ENCODE data around the gene MATK.

The MATK gene, protein sequence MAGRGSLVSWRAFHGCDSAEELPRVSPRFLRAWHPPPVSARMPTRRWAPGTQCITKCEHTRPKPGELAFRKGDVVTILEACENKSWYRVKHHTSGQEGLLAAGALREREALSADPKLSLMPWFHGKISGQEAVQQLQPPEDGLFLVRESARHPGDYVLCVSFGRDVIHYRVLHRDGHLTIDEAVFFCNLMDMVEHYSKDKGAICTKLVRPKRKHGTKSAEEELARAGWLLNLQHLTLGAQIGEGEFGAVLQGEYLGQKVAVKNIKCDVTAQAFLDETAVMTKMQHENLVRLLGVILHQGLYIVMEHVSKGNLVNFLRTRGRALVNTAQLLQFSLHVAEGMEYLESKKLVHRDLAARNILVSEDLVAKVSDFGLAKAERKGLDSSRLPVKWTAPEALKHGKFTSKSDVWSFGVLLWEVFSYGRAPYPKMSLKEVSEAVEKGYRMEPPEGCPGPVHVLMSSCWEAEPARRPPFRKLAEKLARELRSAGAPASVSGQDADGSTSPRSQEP

DNA sequence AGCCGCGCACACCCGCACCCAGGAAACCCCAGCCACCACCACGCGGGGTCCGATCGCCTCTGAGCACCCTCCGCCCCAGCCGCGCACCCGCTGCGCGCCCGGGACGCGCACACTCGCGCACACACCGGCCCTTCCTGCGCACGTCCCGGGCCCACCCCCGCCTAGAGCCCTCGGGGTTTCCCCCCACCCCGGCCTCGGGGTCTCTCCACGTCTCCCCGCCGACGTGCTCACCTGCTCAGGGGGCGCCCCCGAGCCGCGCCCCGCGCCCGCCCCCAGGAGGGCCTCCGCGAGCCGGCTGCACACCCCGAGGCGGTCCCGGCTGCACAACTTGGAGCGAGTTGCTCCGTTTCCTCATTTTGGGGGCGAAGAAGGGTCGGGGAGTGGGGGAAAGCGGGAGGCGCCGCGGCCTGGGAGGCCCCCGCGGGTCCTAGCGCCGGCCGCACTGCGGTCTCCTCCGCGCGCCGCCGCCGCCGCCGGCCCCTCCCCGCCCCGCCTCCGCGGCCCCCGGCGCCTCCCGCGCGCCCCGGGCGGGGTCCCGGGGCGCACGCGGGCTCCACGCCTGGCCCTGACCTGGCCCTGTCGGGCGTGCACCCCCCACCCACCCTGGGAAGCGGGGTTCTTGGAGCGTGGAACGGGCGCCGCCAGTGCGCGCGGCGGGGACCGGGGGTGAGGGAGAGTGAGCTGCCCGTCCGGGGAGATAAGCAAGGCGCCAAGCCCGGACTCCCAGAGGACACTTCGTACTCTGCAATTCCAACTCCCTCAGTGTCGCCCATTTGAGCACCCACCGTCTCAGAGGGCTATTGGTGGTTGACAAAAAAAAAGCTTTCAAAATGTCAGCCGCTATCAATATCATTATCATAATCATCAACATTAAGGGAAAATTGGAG is at the start of gene MATK:
MATK (minus strand) TSS at position 444 of the 887 bp plus-strand sequence. CDS start 1,246 bp downstream, outside the sequence.
- DNase-seq (ENCODE audit: low read depth in 1 of 2, low spot score in 1 of 2), result peak in 1 of 2 donors; percentile 8

DNA sequence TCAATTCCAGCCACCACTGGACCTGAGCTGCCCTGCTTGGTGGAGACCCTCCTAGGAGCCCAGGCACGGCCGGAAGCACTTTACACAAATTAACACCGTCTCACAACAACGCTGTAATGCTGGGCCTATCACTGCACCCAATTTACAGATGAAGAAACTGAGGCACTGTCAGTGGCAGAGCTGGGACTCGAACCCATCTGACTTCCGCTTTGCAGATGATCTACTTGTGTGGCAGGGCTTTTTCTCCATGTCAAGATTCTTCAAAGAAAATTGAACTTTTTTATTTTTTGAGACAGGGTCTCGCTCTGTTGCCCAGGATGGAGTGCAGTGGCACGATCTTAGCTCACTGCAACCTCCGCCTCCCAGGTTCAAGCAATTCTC is 48.9 kb upstream of the MATK start:
- no peak for DNase-seq (ENCODE audit: low read depth in 1 of 2, low spot score in 1 of 2)

DNA sequence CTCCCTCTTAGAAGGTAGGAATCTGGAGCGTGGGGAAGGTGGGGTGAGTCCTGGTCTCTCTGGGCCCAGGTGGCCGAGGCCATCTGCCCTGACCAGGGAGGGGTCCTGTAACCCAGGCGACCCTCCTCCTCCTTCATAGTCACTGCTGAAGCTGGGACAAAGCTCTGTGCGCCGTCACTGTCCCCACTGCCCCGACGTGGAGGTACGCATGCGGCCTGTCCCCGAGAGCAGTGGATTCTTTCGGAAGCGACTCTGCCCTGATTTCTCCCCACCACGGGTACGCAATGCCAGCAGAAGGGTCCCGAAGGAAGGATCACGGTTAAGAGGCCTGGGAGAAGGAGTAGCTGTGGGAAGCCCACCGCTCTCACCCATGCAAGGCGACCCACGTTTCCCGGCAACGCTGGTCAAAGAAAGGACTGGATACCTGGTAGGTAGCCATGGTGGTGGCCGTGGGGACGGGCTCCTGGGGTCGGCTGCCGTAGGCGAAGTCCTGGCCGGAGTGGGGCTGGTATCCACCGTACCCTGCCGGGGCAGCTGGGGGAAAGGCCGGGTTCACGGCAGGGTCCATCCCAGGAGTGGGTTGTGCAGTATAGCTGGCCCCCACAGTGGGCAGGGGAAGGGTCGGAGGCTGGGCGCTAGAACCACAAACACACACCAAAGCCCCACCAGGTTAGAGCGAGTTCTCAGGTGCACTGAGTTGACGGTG is 48.3 kb upstream of the MATK start:
- no peak for DNase-seq (ENCODE audit: low read depth in 1 of 2, low spot score in 1 of 2)

DNA sequence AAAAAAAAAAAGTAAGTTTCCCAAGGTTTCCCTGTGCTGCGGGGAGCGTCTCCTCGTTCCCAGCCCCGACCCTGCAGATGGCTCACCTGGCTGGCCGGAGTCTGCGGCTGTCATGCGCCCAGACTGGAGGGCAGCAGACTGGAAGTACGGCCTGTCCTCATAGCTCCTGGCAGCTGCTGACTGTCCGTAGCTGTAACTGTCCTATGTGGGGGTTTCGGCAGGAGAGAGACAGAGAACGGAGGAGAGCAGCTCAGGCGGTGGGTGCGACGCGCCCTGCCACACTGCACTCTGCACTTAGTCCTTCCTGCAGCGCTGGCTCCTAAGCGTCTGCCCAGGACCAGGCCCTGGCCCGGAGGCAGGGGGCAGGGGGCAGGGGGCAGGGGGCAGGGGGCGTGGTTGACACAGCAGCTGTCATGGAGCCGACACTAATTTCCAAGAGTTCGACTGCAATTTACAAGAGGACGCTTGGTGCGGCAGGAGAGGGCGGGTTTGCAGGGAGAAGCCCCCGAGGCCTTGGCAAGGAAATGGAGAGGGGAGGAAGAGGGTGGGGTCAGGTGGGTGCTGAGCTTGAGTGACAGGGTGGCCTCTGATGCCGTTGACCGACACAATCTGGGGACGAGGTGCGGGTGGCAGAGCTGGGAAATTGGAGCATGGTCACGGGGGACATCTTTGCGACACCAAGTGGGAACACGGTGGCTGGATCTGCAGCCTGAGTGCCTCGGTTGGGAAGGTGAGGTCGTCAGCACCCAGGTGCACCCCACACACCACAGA is 47.6 kb upstream of the MATK start:
- DNase-seq (ENCODE audit: low read depth in 1 of 2, low spot score in 1 of 2), result no peak

DNA sequence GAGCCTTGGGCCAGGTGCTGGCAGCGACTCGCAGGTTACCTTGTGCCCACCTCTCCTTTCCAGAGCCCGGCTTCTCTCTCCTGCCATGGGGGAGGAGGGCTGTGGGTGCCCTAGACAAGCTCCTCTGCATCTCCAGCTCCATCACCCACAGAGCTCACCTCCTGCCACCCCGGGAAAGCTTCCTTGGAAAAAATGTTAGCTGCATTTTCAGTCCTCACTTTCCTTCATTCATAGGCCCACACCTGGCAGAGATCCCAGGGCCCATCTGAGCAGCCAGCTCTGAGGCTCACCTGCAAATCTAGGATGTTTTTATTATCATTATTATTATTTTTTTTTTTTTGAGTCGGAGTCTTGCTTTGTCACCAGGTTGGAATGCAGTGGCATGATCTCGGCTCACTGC is 45.8 kb upstream of the MATK start:
- no peak for DNase-seq (ENCODE audit: low read depth in 1 of 2, low spot score in 1 of 2)

DNA sequence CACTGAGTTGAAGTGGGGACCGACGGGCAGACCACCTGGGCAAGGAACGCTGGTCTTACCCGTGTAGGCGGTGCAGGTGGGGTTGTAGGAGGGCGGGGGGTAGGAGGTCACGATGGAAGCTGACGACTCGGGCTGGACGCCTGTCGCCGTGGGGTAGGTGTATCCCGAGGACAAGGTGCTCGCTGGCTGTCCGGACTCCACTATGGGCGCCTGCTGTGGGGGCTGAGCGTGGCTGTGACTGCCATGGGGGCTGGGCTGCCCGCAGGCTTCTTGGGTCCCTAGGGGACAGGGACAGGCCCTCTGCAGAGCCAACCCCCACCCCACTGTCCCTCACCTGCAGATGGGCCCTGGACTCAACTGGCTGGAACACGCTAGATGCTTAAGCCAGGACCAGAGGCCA is 45.4 kb upstream of the MATK start:
- no peak for DNase-seq (ENCODE audit: low read depth in 1 of 2, low spot score in 1 of 2)

DNA sequence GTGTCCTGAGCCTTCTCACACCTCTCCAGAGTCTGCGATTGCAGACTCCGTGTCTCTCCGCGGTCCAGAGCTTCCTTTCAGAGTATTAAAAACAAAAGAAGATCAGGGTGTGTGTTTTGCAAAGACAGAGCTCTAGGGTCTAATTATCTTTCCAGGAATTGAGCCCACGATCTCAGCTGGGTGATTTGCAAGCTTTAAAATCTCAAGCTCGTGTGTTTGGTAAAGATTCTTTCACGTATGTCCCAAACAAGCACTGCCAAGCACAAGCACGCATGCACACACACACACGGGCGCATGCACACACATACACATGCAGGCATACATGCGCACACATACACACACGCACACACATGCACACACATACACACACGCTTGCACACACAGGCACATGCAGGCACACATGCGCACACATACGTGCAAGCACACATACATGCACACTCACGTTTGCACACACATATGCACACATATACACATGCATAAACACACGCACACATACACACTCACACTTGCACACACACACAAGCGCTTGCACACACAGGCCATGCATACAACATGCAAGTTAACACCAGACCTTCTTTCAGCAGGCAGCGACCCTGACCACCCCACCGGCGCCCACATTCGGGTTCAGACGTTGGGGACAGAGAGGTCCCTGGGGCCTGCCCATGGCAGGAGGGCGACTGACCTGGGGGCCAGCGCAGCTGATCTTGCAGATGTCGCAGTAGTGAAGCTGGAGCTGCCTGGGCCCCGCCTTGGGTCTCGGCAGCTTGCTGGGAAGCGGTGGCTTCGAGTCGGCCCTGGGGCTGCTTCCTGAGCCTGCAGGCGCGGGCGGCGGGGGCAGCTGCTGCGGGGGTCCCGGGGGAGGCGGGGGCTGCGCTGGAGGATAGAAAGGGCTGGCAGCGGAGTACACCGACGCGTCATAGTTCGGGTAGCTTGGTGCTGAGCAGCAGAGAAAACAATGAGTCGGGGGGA is 44.7 kb upstream of the MATK start:
- no peak for DNase-seq (ENCODE audit: low read depth in 1 of 2, low spot score in 1 of 2)

DNA sequence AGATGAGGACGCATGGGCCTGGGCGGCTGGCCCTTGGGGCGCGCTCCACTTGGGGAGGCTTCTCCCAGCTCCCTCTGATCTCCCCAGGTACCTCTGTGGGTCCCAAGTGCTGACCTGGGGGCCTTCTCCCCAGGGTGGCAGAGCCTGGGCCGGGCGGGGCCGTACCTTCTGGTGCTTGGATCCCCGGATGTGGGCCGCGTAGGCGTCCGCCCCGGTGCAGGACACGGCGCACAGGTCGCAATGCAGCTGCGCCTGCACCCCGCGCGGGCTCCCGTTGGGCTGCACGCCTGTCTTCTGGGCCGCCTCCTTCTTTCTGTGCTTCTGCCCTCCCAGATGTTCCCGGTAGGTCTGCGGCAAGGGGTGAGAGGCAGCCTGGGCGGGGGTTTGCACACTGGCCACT is 41.1 kb upstream of the MATK start:
- no peak for DNase-seq (ENCODE audit: low read depth in 1 of 2, low spot score in 1 of 2)

DNA sequence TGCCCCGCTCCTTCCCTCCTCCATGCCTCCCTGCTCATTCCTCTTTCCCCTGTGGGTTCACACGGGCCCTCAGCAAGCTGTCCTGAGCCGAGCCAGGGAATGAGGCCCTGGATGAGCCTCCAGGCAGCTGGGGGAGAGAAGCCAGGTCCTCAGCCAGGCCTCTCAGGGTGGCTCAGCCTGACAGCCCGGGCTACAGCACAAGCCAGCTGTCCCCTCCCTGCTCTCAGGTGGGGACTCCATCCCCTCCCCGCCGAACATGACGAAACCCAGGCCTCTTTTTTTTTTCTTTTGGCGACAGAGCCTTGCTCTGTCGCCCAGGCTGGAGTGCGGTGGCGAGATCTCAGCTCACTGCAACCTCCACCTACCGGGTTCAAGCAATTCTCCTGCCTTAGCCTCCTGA is 40.0 kb upstream of the MATK start:
- no peak for DNase-seq (ENCODE audit: low read depth in 1 of 2, low spot score in 1 of 2)

DNA sequence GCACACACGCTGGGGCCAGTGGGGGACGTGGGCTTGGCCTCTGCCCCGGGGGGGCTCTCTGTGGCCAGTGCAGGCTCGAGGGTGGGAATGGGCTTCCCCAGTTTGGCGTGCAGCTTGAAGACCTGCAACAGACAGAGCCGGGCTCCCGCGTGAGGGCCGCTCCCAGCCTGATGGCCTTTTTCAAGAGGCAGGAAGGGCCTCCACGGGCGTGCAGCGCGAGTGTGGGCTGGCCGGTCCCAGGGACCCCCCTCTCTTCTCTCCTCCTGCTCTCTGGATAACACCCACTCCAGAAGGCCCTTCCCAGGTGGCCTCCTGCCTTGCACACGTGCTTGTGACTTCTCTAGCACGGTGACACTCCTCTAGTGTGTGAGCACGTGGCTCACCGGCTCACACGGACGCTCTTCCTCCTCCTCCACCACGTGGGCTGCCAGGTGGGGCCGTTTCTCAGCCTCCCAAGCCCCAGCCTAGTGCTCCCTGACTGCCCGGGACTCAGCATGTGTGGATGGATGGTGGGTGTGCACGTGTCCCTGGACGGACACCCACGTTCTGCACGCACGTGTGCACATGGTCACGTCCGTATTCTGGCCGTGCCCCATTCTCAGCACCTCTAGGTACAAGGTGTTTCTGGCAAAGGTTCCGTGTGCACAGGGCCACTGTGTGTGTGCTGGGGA is 39.2 kb upstream of the MATK start:
- no peak for DNase-seq (ENCODE audit: low read depth in 1 of 2, low spot score in 1 of 2)

DNA sequence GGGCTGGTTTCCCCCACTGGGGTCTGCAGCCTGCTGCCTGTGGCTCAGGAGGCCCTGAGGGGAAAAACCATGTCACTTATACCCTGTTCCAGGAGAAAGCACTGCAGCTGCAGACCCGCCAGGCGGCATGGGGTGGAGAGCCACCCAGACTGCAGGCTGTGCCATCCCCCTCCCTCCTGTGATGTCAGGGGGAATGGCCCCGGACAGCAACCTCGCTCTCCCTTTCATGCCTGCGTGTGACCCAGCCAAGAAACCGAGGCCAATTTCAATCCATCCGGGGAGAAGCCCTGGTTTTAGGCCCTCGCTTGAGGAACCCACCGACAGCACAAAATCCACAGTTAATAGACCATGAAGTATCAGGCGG is 37.2 kb upstream of the MATK start:
- DNase-seq (ENCODE audit: low read depth in 1 of 2, low spot score in 1 of 2), result no peak

DNA sequence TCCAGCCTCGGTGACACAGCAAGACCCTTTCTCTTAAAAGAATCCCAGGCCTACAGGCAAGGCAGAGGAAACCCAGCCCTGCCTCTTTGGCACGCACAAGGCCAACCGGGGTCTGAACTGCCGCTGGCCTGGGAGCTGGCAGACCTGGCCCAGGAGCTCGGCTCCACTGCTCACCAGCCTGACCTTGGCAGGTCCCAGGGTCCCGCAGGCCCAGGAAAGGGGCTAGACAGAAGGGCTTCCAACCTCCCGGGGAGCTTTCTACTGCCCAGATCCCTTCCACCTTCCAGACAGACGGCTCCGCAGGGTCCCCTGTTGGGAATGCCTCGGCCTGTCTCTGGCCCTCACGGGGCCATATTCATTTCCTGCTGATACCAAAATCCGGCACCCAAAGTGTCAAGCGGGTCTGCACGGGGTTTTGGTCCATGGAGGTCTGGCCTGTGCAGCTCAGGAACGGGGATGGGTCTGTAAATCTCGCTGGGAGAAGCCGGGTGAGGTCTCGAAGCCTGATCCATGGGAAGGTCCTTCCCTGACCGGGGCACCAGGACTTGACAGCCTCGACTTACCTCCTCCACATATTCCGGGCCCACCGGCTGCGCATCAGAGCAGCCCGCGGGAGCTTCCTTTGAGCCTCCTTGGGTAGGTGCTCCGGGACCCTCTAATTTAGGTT is 36.6 kb upstream of the MATK start:
- no peak for DNase-seq (ENCODE audit: low read depth in 1 of 2, low spot score in 1 of 2)

DNA sequence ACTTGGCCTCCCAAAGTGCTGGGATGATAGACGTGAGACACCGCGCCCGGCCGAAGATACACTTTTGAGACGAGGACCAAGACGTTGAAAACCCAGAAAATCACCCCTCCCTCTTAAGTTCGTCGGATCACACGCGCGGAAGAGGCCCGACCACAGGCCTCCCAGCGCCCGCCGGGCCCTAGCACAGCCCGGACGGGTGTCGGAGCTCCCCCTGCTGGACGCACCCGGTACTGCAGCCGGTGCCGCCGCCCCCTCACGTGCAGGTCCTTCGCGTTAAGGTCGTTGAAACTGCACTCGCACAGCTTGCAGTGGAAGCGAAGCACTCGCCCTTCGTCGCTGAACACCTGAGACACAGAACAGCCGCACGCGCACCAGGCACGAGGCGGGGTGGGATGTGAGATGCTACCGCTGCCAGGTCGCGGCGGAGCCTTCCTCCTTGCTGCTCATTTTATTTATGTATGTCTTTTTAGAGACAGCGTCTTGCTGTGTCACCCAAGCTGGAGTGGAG is 35.7 kb upstream of the MATK start:
- peak; percentile 80 to 96 for DNase-seq (ENCODE audit: low read depth in 1 of 2, low spot score in 1 of 2)

DNA sequence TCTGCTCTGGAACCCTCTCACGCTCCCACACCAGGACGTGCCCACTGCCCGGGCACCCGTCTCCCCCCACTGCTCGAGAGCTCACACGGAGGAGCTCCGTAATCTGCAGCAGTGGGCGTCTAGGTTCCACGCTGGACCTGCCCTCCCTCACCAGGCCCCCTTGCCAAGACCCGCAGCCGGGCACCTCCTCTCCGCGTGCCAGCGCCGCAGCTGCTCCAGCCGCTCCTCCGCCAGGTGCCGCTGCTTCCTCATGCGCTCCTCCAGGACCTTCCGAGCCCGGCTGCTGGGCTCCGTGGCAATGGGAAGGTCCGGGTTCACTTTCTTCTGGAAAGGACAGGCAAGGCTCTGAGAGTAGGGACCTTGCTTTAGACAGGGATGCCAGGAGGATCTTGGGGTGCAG is 35.0 kb upstream of the MATK start:
- DNase-seq (ENCODE audit: low read depth in 1 of 2, low spot score in 1 of 2), result no peak

DNA sequence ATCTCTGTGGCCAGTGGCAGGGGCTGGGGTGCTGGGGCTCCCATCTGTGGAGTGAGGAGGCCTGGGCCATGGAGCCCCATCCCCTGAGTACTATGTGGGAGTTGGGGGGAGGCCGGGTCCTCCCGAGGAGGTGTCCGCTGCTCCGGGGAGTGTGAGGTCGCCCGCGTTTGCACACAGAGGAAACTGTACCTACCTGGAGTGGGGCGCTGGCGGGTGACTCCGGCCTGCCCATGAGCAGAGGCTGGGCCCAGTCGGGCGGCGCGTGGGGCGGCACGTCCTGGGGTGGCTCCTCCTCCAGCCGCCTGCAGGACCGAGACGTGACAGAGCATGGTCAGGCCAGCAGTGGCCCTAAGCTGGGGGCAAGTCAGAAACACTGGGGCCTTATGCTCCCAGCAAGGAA is 33.8 kb upstream of the MATK start:
- no peak for DNase-seq (ENCODE audit: low read depth in 1 of 2, low spot score in 1 of 2)

DNA sequence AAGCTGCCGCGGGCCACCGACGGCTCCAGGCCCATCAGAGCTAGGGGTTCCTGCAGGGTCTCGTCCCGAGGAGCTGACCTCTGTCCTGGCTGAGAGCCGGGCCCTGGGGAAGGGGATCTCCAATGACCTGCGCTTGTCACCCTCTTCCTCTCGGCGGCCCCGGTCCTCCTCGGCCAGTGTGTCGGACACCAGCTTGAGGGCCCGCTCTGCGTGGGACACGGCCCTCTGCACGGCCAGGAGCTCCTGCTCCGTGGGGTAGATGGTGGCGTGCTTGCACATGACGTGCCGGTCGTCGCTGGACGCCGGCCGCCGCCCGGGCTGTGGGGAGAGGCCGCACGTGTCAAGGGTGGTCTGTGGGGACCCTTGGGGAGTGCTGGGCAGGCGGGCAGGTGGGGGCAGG is 32.7 kb upstream of the MATK start:
- DNase-seq (ENCODE audit: low read depth in 1 of 2, low spot score in 1 of 2), result no peak

DNA sequence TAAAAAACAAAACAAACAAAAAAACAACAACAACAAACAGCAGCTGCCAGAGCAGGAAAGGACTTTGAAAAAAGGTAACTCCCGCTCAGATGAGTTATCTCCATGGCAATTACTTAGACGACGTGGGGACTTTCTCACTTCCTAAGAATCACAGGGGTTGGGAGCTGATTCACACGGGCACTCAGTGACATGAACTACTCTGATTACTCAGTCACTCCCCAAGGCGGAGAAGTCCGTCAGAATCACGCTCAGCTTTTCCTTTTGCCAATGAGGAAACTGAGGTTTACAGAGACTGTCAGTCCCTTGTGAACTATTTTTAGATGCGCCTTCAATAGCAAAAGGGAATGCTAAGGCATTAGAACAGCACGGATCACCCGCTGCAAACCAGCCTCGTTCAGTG is 32.3 kb upstream of the MATK start:
- DNase-seq (ENCODE audit: low read depth in 1 of 2, low spot score in 1 of 2), result peak in 1 of 2 donors; percentile 49

DNA sequence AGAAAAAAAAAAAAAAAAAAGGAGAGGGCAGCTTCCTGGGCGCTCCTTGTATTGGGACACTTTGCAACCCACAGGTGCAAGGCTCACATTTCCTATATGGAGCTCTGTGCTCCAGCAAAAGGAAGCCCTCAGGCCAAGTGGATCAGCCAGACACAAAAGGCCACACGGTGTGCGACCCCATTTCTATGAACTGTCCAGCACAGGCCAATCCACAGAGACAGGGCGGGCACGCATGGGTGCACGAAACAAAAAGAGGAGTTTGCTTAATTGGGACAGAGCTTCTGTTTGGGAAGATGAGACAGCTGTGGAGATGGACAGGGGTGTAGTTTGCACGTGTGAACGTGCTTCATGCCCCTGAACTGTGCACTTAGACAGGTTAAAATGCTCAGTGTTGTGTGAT is 31.6 kb upstream of the MATK start:
- no peak for DNase-seq (ENCODE audit: low read depth in 1 of 2, low spot score in 1 of 2)

All from activated CD4-positive, alpha-beta T cell treated with anti-CD3 and anti-CD28 coated beads, Interleukin-2, amount 50 U/mL, for 24 hours (primary cell).